GM12878 (cell line): ENCODE results near the gene RARB. TPM values are rescaled to one million over a fixed set of nuclear protein-coding genes. Genes with fewer than 3 reads are reported as not detected.

Source experiments
- ATAC-seq: fragments of 200-7000 bp; cut with Tn5 transposase; 3 replicates; pipeline ENCODE4 v1.9.1; 2020; ENCODE audit warnings: mild to moderate bottlenecking, moderate library complexity
- BruUV-seq: library from RNA; stranded (reverse); fragments of 400-500 nt; replicated peaks from 2 replicates; lab custom pipeline; 2021; lab: Mats Ljungman, UMichigan
- CTCF ChIA-PET: fragments of 300-600 bp; sonication (Branson Sonifier 250); formaldehyde crosslinking; extraction: SDS; loops from one replicate; lab custom pipeline; 2021; ENCODE audit warnings: inconsistent platforms; lab: Yijun Ruan, JAX
- POLR2A ChIA-PET: fragments of 350-600 bp; formaldehyde crosslinking; extraction: SDS; loops from one replicate; lab custom pipeline; 2021; ENCODE audit warnings: inconsistent platforms; lab: Charles Lee
- RAD21 ChIA-PET: fragments of 300-600 bp; sonication (Branson Sonifier 250); formaldehyde crosslinking; loops from one replicate; lab custom pipeline; 2023; ENCODE audit warnings: antibody characterized with exemption; ENCODE audit not compliant: unreplicated experiment; lab: Charles Lee
- SMC1A ChIA-PET: fragments of 300-600 bp; sonication (Branson Sonifier 250); formaldehyde crosslinking; loops from one replicate; lab custom pipeline; 2023; ENCODE audit not compliant: unreplicated experiment, uncharacterized antibody; lab: Charles Lee
- DNase-seq: peaks from one replicate; pipeline ENCODE4 v3.0.0-alpha.2; 2011; ENCODE audit warnings: low read depth, low spot score
- FAIRE-seq: peaks from 3 replicates; lab custom pipeline; 2011; peaks lifted over from hg19 to GRCh38; lab: Jason Lieb, UNC
- H2AFZ ChIP-seq: 2 replicates; pipeline ENCODE4 v1.6.0; 2011; ENCODE audit warnings: low read depth, low read length, control low read depth; ENCODE audit not compliant: control insufficient read depth
- H3K27ac ChIP-seq: 2 replicates; pipeline ENCODE4 v1.5.1; 2011; ENCODE audit warnings: control low read depth; ENCODE audit not compliant: control insufficient read depth, insufficient read depth
- H3K27me3 ChIP-seq, 2 experiments: replicated peaks in 1 of 2; 2 replicates each; pipeline versions ENCODE4 v1.6.0 to v1.6.1; 2011; ENCODE audit warnings: low read length in 1 of 2; ENCODE audit not compliant: control insufficient read depth in 2 of 2, insufficient read depth in 2 of 2
- H3K36me3 ChIP-seq, 2 experiments: 2 replicates each; pipeline ENCODE4 v1.5.1; 2011; ENCODE audit warnings: low read length in 1 of 2; ENCODE audit not compliant: control insufficient read depth in 2 of 2, insufficient read depth in 2 of 2
- H3K4me1 ChIP-seq: 2 replicates; pipeline ENCODE4 v1.6.1; 2011; ENCODE audit warnings: mild to moderate bottlenecking, low read length, moderate library complexity, mixed read lengths; ENCODE audit not compliant: control insufficient read depth, insufficient read depth
- H3K4me2 ChIP-seq: 2 replicates; pipeline ENCODE4 v1.6.0; 2011; ENCODE audit warnings: control low read depth; ENCODE audit not compliant: control insufficient read depth, insufficient read depth
- H3K4me3 ChIP-seq: fragments of 200-600 bp; sonication (generic); 2 replicates; pipeline ENCODE4 v1.5.1; 2016
- H3K79me2 ChIP-seq: 2 replicates; pipeline ENCODE4 v1.6.0; 2011; ENCODE audit warnings: low read length; ENCODE audit not compliant: control insufficient read depth, insufficient read depth
- H3K9ac ChIP-seq: 2 replicates; pipeline ENCODE4 v1.8.0; 2011; ENCODE audit warnings: low read length, control low read depth, mixed read lengths; ENCODE audit not compliant: control insufficient read depth, insufficient read depth
- H3K9me3 ChIP-seq: replicated peaks from 3 replicates; pipeline ENCODE4 v1.5.1; 2011; ENCODE audit warnings: mild to moderate bottlenecking, low read length; ENCODE audit not compliant: control insufficient read depth, insufficient read depth
- H4K20me1 ChIP-seq: 2 replicates; pipeline ENCODE4 v1.6.0; 2011; ENCODE audit not compliant: control insufficient read depth, insufficient read depth
- BHLHE40 ChIP-seq, 2 experiments: fragments of 450-650 bp in 1 of 2; IDR thresholded peaks; 2 replicates each; pipeline ENCODE4 v1.6.1; 2011 to 2017; ENCODE audit warnings: low read depth in 2 of 2, borderline replicate concordance in 1 of 2, improper control_type of control experiment in 1 of 2, low read length in 1 of 2, mild to moderate bottlenecking in 1 of 2
- EED ChIP-seq: sonication (generic); IDR thresholded peaks from 2 replicates; pipeline ENCODE4 v1.6.1; 2016; ENCODE audit warnings: antibody characterized with exemption, low read depth
- MLLT1 ChIP-seq: fragments of 450-650 bp; IDR thresholded peaks from 2 replicates; pipeline ENCODE4 v1.6.1; 2016; ENCODE audit warnings: mild to moderate bottlenecking
- NFYB ChIP-seq: IDR thresholded peaks from 2 replicates; pipeline ENCODE4 v1.6.1; 2011; ENCODE audit warnings: low read depth, mild to moderate bottlenecking, low read length, improper control_type of control experiment, moderate library complexity; ENCODE audit not compliant: insufficient read depth
- SP1 ChIP-seq: IDR thresholded peaks from one replicate; pipeline ENCODE4 v1.6.1; 2011; ENCODE audit warnings: low read depth, low read length
- STAT3 ChIP-seq: IDR thresholded peaks from 2 replicates; pipeline ENCODE4 v1.6.1; 2011; ENCODE audit warnings: low read depth, low read length, improper control_type of control experiment
- SUZ12 ChIP-seq: fragments of 200-600 bp; sonication (generic); IDR thresholded peaks from one replicate; pipeline ENCODE4 v1.6.1; 2018; ENCODE audit warnings: antibody characterized with exemption, mild to moderate bottlenecking; ENCODE audit not compliant: unreplicated experiment
- ZBED1 ChIP-seq: IDR thresholded peaks from 2 replicates; pipeline ENCODE4 v1.6.1; 2016; ENCODE audit warnings: borderline replicate concordance
- WGBS: methylation state at CpG from one replicate; pipeline ENCODE4 v1.1.6; 2016; ENCODE audit warnings: low lambda C conversion rate; ENCODE audit not compliant: insufficient replicate concordance, insufficient coverage; ENCODE audit errors: missing lambda C conversion rate; 5-methylcytosine and 5-hydroxymethylcytosine counted together
- in situ Hi-C: fragments of 300-500 bp; cut with MboI; formaldehyde crosslinking; loops from 9 replicates; pipeline ENCODE4 v1.14.3; 2018; ENCODE audit warnings: mixed read lengths
- intact Hi-C: fragments of 100-400 bp; cut with micrococcal nuclease; formaldehyde crosslinking; loops from one replicate; pipeline ENCODE4 v1.14.2; 2022; ENCODE audit not compliant: unreplicated experiment
- polyA plus RNA-seq, 11 experiments: library from polyadenylated mRNA; depleted of rRNA in 4 of 11; unstranded in 6 of 11; stranded (reverse) in 5 of 11; fragments of >200 nt; fragmentation: Nextera tagmentation in 4 of 11; fragmentation: Illumina TruSeq in 1 of 11; extraction: Ambion mirVana in 4 of 11; extraction: Trizol in 1 of 11; gene quantifications; 1 replicate in 1 of 11; 2 replicates in 10 of 11; pipeline versions ENCODE4 v1.2.1 to v1.2.3, GENCODE V29; 2011 to 2016; ENCODE audit warnings: inconsistent platforms in 2 of 11, missing spikeins in 2 of 11, low read depth in 1 of 11
- total RNA-seq, 4 experiments: library from RNA; depleted of rRNA in 3 of 4; stranded (reverse); fragments of >200 nt in 3 of 4; fragmentation: Illumina TruSeq in 1 of 4; extraction: Trizol in 1 of 4; gene quantifications; 2 replicates each; pipeline versions ENCODE4 v1.2.1 to v1.2.3, GENCODE V29; 2013 to 2021

The RARB gene
- total and polyA plus RNA-seq, 10 of the 15 experiments (the other 5 are each of a cell fraction or from before 2014, with no cell fraction given): 0.05 to 0.06 TPM; not detected in 8

GRCh38 chr3:25547103-25547502, 119.0 kb downstream of the RARB start:
- ChIA-PET RAD21 (no interaction called here), SMC1A (interaction anchor here (2.0 kb wide), 1 partner anchor 9 kb away, joined by 4 read pairs; no protein-coding TSS in a partner anchor), CTCF (interaction anchor here (1.0 kb wide), 1 partner anchor 21 kb away, joined by 3 read pairs; no protein-coding TSS in a partner anchor), POLR2A (no interaction called here)
- H2AFZ ChIP-seq: no peak overlapping the region
- no peak for FAIRE-seq
- no peak for DNase-seq
- H3K27ac ChIP-seq: no peak overlapping the region
- no peak overlapping the region for H3K4me3 ChIP-seq
- H3K27me3 ChIP-seq: peaks cover 0 to 10% of the 10 kb centered on the region in 2 experiments; a peak in 2 of 4 replicates
- TF ChIP-seq NFYB (no peak), STAT3 (no peak), ZBED1 (no peak), EED (no peak), BHLHE40 (IDR thresholded peaks at IDR 0.05; ENCODE audit: borderline replicate concordance in 1 of 2, low read depth in 2 of 2, low read length in 1 of 2) (no peak), SP1 (no peak), MLLT1 (no peak), SUZ12 (no peak)
- no peak for ATAC-seq
- 50% methylated on average over 1 of the region's 1 CpG for WGBS
- BruUV-seq: no TSS peak
- H3K4me2 ChIP-seq: no peak overlapping the region
- no peak overlapping the region for H3K9ac ChIP-seq
- H3K79me2 ChIP-seq: no peaks in the 10 kb centered on the region
- in situ Hi-C loops: no loop called here
- H3K36me3 ChIP-seq: no peaks in the 10 kb centered on the region
- no peaks in the 10 kb centered on the region for H3K9me3 ChIP-seq
- H3K4me1 ChIP-seq: no peaks in the 10 kb centered on the region
- H4K20me1 ChIP-seq: no peaks in the 10 kb centered on the region
- intact Hi-C loops: no loop called here
